Calu3 (cell line): ENCODE results near the gene NUB1. TPM values are rescaled to one million over a fixed set of nuclear protein-coding genes. Genes with fewer than 3 reads are reported as not detected.

ENCODE experiments used
- BruUV-seq: library from RNA; stranded (reverse); fragments of 400-500 nt; replicated peaks from 2 replicates; lab custom pipeline; 2021; lab: Mats Ljungman, UMichigan
- CTCF ChIA-PET: fragments of 300-600 bp; sonication (Branson Sonifier 250); formaldehyde crosslinking; loops from one replicate; lab custom pipeline; 2022; ENCODE audit warnings: antibody characterized with exemption; lab: Charles Lee
- DNase-seq: peaks from one replicate; pipeline ENCODE4 v3.0.0; 2022
- H3K27ac Mint-ChIP-seq: one replicate; pipeline ENCODE4 v1.8.0; 2022; ENCODE audit warnings: mixed read lengths; ENCODE audit not compliant: unreplicated experiment
- H3K27me3 Mint-ChIP-seq: one replicate; pipeline ENCODE4 v1.8.0; 2022; ENCODE audit warnings: mixed read lengths; ENCODE audit not compliant: unreplicated experiment
- H3K36me3 Mint-ChIP-seq: one replicate; pipeline ENCODE4 v1.8.0; 2022; ENCODE audit warnings: mild to moderate bottlenecking, moderate library complexity, mixed read lengths; ENCODE audit not compliant: insufficient read depth, unreplicated experiment
- H3K4me1 Mint-ChIP-seq: one replicate; pipeline ENCODE4 v1.8.0; 2022; ENCODE audit warnings: mild to moderate bottlenecking, low read depth, mixed read lengths; ENCODE audit not compliant: unreplicated experiment
- H3K4me3 Mint-ChIP-seq: one replicate; pipeline ENCODE4 v1.8.0; 2022; ENCODE audit warnings: mild to moderate bottlenecking, low read depth, moderate library complexity, mixed read lengths; ENCODE audit not compliant: unreplicated experiment
- H3K9me3 Mint-ChIP-seq: one replicate; pipeline ENCODE4 v1.8.0; 2022; ENCODE audit warnings: low read depth, mixed read lengths; ENCODE audit not compliant: unreplicated experiment
- CTCF ChIP-seq: fragments of 200-600 bp; IDR thresholded peaks from one replicate; pipeline ENCODE4 v1.8.0; 2022; ENCODE audit warnings: antibody characterized with exemption; ENCODE audit not compliant: unreplicated experiment
- intact Hi-C: fragments of 100-400 bp; cut with micrococcal nuclease; formaldehyde crosslinking; loops from one replicate; pipeline ENCODE4 v1.10.0; 2022; ENCODE audit not compliant: unreplicated experiment
- total RNA-seq: library from RNA; stranded (reverse); gene quantifications from 2 replicates; pipeline ENCODE4 v1.2.3, GENCODE V29; 2022

NUB1 gene
- total RNA-seq, 1 experiment from 2014 or later, result 56.2 TPM

- H3K27ac Mint-ChIP-seq, result no peak overlapping the region
- H3K36me3 Mint-ChIP-seq, result no peaks in the 10 kb centered on the region
- TF ChIP-seq CTCF, result no peak
- intact Hi-C loops, result no loop called here
- BruUV-seq, result no TSS peak
- H3K9me3 Mint-ChIP-seq, result no peaks in the 10 kb centered on the region
- peaks cover 6% of the 10 kb centered on the region for H3K4me1 Mint-ChIP-seq
- H3K27me3 Mint-ChIP-seq, result peaks cover 84% of the 10 kb centered on the region
- H3K4me3 Mint-ChIP-seq, result no peak overlapping the region
- CTCF ChIA-PET, result no interaction called here
- DNase-seq, result no peak
Observed at GRCh38 chr7:151396328-151396970, 54.8 kb downstream of the NUB1 start.

- peaks cover 83% of the 10 kb centered on the region for H3K27me3 Mint-ChIP-seq
- peaks cover 6% of the 10 kb centered on the region for H3K4me1 Mint-ChIP-seq
- TF ChIP-seq CTCF, result no peak
- BruUV-seq, result no TSS peak
- H3K36me3 Mint-ChIP-seq, result no peaks in the 10 kb centered on the region
- CTCF ChIA-PET, result no interaction called here
- no peak for DNase-seq
- intact Hi-C loops, result no loop called here
- H3K4me3 Mint-ChIP-seq, result no peak overlapping the region
- H3K9me3 Mint-ChIP-seq, result no peaks in the 10 kb centered on the region
- no peak overlapping the region for H3K27ac Mint-ChIP-seq
Observed at GRCh38 chr7:151397026-151397425, 55.4 kb downstream of the NUB1 start.

GRCh38 chr7:151398446-151399304 lies 57.1 kb downstream of the NUB1 start:
- Mint-ChIP-seq H3K27me3 (peaks cover 66% of the 10 kb centered on the region), H3K4me3 (no peak overlapping the region), H3K27ac (no peak overlapping the region), H3K9me3 (no peaks in the 10 kb centered on the region), H3K36me3 (no peaks in the 10 kb centered on the region), H3K4me1 (peaks cover 2% of the 10 kb centered on the region)
- no peak for TF ChIP-seq CTCF
- no TSS peak for BruUV-seq
- CTCF ChIA-PET, result interaction anchor here (0.7 kb wide), 1 partner anchor 1657 kb away, joined by 3 read pairs; no protein-coding TSS in a partner anchor
- intact Hi-C loops, result no loop called here
- DNase-seq, result no peak

GRCh38 chr7:151399305-151399601 lies 57.6 kb downstream of the NUB1 start:
- no peaks in the 10 kb centered on the region for H3K9me3 Mint-ChIP-seq
- H3K27me3 Mint-ChIP-seq, result peaks cover 61% of the 10 kb centered on the region
- CTCF ChIA-PET, result interaction anchor here (0.7 kb wide), 1 partner anchor 1657 kb away, joined by 3 read pairs; no protein-coding TSS in a partner anchor
- no peaks in the 10 kb centered on the region for H3K36me3 Mint-ChIP-seq
- H3K4me3 Mint-ChIP-seq, result no peak overlapping the region
- no TSS peak for BruUV-seq
- H3K4me1 Mint-ChIP-seq, result peaks cover 8% of the 10 kb centered on the region
- intact Hi-C loops, result no loop called here
- H3K27ac Mint-ChIP-seq, result no peak overlapping the region
- no peak for DNase-seq
- TF ChIP-seq CTCF, result no peak
